GM19452 (cell line): ENCODE measurements around the gene NUDT14.

Source experiments
- ATAC-seq: cut with Tn5 transposase; IDR thresholded peaks from one replicate; pipeline ENCODE4 v1.9.1; 2021; ENCODE audit not compliant: unreplicated experiment

The NUDT14 gene

DNA sequence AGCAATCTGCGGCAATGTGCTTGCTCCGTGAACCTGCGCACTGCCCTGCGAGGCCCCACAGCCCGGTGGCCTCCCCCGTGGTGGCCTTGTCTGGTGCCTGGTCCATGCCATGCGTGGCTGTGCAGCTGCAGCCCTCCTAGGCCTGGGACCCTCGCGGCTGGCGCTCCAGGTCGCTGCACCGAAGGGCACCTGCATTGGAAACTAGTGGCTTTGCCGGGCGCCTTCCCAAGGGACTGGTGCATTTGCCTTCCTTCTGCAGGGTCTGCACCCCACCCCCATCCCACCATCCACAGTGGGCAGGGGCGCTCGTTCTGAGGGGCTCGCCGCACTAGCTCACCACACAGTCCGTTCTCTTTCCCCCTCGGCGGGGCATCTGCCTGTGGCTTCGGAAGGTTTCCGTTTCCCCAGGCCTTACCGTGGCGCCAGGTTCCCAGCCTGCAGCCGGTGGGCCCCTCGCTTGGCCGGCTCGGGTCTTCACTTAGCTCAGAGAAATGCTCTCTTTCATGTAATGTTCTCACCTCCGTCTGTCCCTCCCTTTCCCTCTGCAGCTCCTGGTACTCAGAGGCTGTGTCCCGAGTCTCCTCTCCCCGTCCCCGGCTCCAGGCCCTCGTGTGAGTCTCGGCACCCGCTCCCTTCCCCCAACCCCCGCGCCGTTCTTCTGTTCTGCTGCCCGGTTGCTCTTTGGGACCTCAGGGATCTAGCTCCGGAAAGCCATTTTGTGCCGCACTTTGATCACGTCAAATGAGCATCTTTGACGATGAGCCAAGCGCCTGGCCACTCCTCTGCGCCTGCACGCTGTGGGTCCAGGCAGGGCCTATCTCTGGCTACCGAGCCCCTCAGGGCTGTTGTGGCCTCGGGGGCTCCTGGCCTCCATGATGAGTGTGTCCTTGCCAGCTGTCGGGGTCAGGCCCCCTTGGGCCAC, 44.5 kb downstream of the NUDT14 start:
- no peak for ATAC-seq

DNA sequence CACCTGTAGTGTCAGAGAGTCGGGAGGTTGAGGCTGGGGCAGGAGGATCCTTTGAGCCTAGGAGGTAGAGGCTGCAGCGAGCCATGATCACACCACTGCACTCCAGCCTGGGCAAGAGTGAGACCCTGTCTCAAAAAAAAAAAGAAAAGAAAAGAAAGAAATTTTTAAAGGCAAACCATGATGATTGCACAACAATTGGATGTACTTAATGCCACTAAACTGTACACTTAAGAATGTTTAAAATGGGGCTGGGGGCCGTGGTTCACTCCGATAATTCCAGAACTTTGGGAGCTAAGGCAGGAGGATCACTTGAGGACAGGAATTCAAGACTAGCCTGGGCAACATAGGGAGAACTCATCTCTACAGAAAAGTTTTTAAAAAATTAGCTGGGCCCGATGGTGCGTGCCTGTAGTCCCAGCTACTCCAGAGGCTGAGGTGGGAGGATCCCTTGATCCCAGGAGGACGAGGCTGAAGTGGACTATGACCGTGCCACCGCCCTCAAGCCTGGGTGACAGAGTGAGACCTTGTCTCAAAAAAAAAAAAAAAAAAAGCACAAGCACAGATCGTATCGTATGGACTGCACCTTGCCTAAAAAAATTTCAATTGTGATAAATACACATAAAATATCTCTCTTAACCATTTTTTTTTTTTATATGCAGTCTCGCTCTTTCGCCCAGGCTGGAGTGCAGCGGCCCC, 45.3 kb downstream of the NUDT14 start:
- no peak for ATAC-seq

- ATAC-seq: no peak
These were observed 48.0 kb downstream of the NUDT14 start for GRCh38 chr14:105132921-105133654.

DNA sequence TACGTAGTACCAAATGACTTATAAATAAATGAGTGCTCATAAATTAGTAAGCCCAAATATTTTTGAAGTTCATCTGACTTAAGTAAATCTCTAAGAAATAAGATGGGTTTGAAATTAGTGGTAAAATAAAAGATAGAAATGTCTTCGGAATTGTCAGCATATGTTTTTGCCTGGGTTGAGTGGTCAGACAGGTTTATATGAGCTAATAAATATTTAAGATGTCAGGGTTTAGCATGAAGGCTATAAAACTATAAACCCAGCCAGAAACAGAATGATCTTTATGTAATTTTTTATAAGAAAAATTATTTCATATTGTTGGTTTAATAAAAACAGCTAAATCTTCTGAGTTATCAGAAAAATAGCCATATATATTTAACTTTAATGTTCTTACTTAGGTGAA, 49.9 kb downstream of the NUDT14 start:
- no peak for ATAC-seq

- ATAC-seq: no peak
These were observed 53.1 kb downstream of the NUDT14 start for GRCh38 chr14:105128059-105128458.

GRCh38 chr14:105126981-105127329, 54.2 kb downstream of the NUDT14 start:
- ATAC-seq: no peak

- no peak for ATAC-seq
These were observed 54.8 kb downstream of the NUDT14 start for GRCh38 chr14:105126126-105126980.

- no peak for ATAC-seq
These were observed 56.3 kb downstream of the NUDT14 start for GRCh38 chr14:105124823-105125222.

DNA sequence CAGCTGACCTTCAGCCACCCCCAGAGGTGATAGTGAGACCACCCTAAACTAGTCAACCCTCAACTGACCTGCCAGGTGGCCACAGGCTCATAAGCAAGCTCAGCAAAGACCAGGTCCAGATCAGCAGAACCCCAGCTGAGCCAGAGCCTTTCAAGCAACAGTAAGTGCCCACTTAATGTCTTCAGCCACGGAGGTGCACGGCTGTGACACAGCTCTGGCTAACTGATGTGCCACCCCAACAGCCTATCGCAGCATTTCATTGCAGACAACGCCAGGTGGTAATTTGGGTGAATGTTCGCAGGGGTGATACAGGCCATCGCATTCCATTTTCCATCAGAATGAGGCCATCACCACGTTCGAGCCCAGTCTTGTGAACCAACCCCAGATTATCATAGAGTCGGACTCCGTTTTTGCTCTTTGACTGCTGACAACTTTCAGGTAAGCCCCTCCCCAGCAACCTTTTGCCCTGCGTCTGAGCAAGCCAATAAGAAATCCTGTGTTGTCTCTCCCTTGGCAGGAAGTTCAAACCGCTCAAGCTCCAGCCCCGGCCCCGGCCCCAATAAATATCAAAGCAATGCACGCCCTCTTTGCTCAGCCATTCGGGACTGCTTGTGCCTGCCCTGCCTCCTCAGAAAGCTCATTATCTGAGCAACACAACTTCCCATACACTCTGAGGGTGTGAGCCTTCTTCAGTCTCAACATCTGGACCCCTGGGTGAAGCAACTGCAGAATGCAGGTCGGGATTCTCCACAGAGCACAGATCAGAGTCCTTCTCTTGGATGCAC, 56.9 kb downstream of the NUDT14 start:
- ATAC-seq: no peak

DNA sequence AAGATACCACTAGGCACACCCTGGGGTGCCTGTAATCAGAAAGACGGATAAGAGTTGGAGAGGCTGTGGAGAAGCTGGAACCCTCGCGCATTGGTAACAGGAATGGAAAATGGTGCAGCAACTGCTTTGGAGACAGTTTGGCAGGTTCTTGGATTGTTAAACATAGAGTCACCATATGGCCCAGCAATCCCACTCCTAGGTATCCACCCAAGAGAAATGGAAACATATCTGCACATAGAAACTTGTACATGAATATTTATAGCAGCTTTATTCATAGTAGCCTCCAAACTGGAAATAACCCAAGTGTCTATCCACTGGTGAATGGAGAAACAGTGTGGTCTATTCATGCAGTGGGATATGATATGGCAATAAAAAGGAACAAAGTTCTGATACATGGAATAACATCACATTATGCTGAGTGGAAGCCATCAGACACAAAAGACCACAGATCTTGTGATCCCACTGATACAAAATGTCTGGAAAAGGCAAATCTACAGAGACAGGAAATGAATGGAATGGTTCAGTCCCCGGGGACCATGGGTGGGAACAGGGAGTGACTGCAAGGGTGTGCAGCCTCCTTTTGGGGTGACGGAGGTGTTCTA, 57.9 kb downstream of the NUDT14 start:
- ATAC-seq: no peak
